Trophoblast cell (in vitro differentiated cells and primary cell): ENCODE data around the gene KANSL1.
A peak's percentile ranks its signal among the peaks of the same experiment; 100 is the strongest.
"Not testable (repeated sequence)": the region's sequence is repeated elsewhere in the genome, so short reads cannot be mapped to it uniquely, and the experiment has no call there.

Source experiments
- DNase-seq, 2 donors: peaks; one replicate each; pipeline ENCODE4 v3.0.0-alpha.2; 2016
- H2AFZ ChIP-seq: 2 replicates; pipeline ENCODE4 v1.6.1; 2013; ENCODE audit warnings: low read length, moderate library complexity, mild to moderate bottlenecking; ENCODE audit not compliant: insufficient read depth, poor library complexity
- H2AK5ac ChIP-seq: 2 replicates; pipeline ENCODE4 v1.6.1; 2013; ENCODE audit warnings: mild to moderate bottlenecking, low read length
- H2BK120ac ChIP-seq: 2 replicates; pipeline ENCODE4 v1.6.1; 2013; ENCODE audit warnings: low read length, mild to moderate bottlenecking, moderate library complexity; ENCODE audit not compliant: insufficient read depth, poor library complexity
- H2BK12ac ChIP-seq: 2 replicates; pipeline ENCODE4 v1.6.1; 2013; ENCODE audit warnings: mild to moderate bottlenecking, low read length, moderate library complexity
- H2BK5ac ChIP-seq: 2 replicates; pipeline ENCODE4 v1.6.1; 2013; ENCODE audit warnings: low read length, low read depth, moderate library complexity, mild to moderate bottlenecking; ENCODE audit not compliant: poor library complexity
- H3K14ac ChIP-seq: 2 replicates; pipeline ENCODE4 v1.6.1; 2013; ENCODE audit warnings: mild to moderate bottlenecking, low read length
- H3K18ac ChIP-seq: 2 replicates; pipeline ENCODE4 v1.6.1; 2013; ENCODE audit warnings: mild to moderate bottlenecking, low read length
- H3K23ac ChIP-seq: 2 replicates; pipeline ENCODE4 v1.6.1; 2013; ENCODE audit warnings: low read length
- H3K27ac ChIP-seq: 2 replicates; pipeline ENCODE4 v1.5.1; 2013; ENCODE audit warnings: low read depth, mild to moderate bottlenecking, inconsistent platforms, low read length, moderate library complexity
- H3K27me3 ChIP-seq: 2 replicates; pipeline ENCODE4 v1.6.1; 2013; ENCODE audit warnings: inconsistent platforms, mild to moderate bottlenecking, low read length, moderate library complexity; ENCODE audit not compliant: insufficient read depth
- H3K36me3 ChIP-seq, 2 experiments: 1 replicate in 1 of 2; 2 replicates in 1 of 2; pipeline ENCODE4 v1.6.1; 2013; ENCODE audit warnings: low read length in 2 of 2, mild to moderate bottlenecking in 2 of 2, moderate library complexity in 1 of 2; ENCODE audit not compliant: insufficient read depth in 2 of 2, control insufficient read depth in 1 of 2
- H3K4ac ChIP-seq: 2 replicates; pipeline ENCODE4 v1.6.1; 2013; ENCODE audit warnings: low read depth, mild to moderate bottlenecking, low read length, moderate library complexity
- H3K4me1 ChIP-seq, 2 experiments: 1 replicate in 1 of 2; 2 replicates in 1 of 2; pipeline ENCODE4 v1.6.1; 2013; ENCODE audit warnings: low read length in 2 of 2, mild to moderate bottlenecking in 2 of 2, moderate library complexity in 1 of 2; ENCODE audit not compliant: insufficient read depth in 2 of 2, control insufficient read depth in 1 of 2
- H3K4me2 ChIP-seq: 2 replicates; pipeline ENCODE4 v1.6.1; 2013; ENCODE audit warnings: inconsistent platforms, mild to moderate bottlenecking, low read length, moderate library complexity
- H3K4me3 ChIP-seq: 2 replicates; pipeline ENCODE4 v1.5.1; 2013; ENCODE audit warnings: mild to moderate bottlenecking, low read depth, low read length, inconsistent platforms
- H3K79me1 ChIP-seq: one replicate; pipeline ENCODE4 v1.6.1; 2013; ENCODE audit warnings: low read length
- H3K79me2 ChIP-seq: 2 replicates; pipeline ENCODE4 v1.6.1; 2013; ENCODE audit warnings: low read length, mild to moderate bottlenecking; ENCODE audit not compliant: control insufficient read depth, insufficient read depth, poor library complexity
- H3K9ac ChIP-seq: 2 replicates; pipeline ENCODE4 v1.6.1; 2013; ENCODE audit warnings: mild to moderate bottlenecking, low read length
- H3K9me3 ChIP-seq: 2 replicates; pipeline ENCODE4 v1.6.1; 2013; ENCODE audit warnings: low read depth, mild to moderate bottlenecking, control low read depth, inconsistent platforms, low read length; ENCODE audit not compliant: insufficient read depth
- H4K12ac ChIP-seq: 2 replicates; pipeline ENCODE4 v1.6.1; 2013; ENCODE audit warnings: low read depth, mild to moderate bottlenecking, low read length, moderate library complexity
- H4K8ac ChIP-seq: 2 replicates; pipeline ENCODE4 v1.6.1; 2013; ENCODE audit warnings: low read depth, mild to moderate bottlenecking, low read length, moderate library complexity
- H4K91ac ChIP-seq: one replicate; pipeline ENCODE4 v1.6.1; 2013; ENCODE audit warnings: low read depth, mild to moderate bottlenecking, low read length, moderate library complexity
- WGBS: extraction: QIAGEN DNeasy Blood & Tissue Kit; methylation state at CpG from one replicate; pipeline ENCODE4 v1.1.7; 2013; ENCODE audit warnings: missing lambda C conversion rate; ENCODE audit not compliant: insufficient read length, insufficient coverage; ENCODE audit errors: extremely low coverage; 5-methylcytosine and 5-hydroxymethylcytosine counted together

Gene KANSL1

GRCh38 chr17:46111236-46111635 lies 82.0 kb downstream of the KANSL1 start:
- not testable (repeated sequence) for H3K27ac ChIP-seq, H4K91ac ChIP-seq, H3K4me1 ChIP-seq, H2BK120ac ChIP-seq, H2BK12ac ChIP-seq, H4K8ac ChIP-seq, H2AFZ ChIP-seq, H2BK5ac ChIP-seq, H3K9ac ChIP-seq, H3K36me3 ChIP-seq, H3K27me3 ChIP-seq, H2AK5ac ChIP-seq, DNase-seq, H3K79me1 ChIP-seq, H3K18ac ChIP-seq, H4K12ac ChIP-seq, H3K14ac ChIP-seq, H3K23ac ChIP-seq, H3K4me3 ChIP-seq, H3K9me3 ChIP-seq, H3K4me2 ChIP-seq
- H3K79me2 ChIP-seq, result peaks cover 15% of the 10 kb centered on the region
- WGBS, result no CpG with 5 or more reads among the region's 11 CpGs
- peak overlapping the region; percentile 61 for H3K4ac ChIP-seq

- no CpG with 5 or more reads among the region's 1 CpG for whole genome bisulfite sequencing
- H4K12ac ChIP-seq, result no peak overlapping the region
Observed at GRCh38 chr17:46110219-46110618, 83.0 kb downstream of the KANSL1 start.

GRCh38 chr17:46109603-46110189 lies 83.5 kb downstream of the KANSL1 start:
- no peak overlapping the region for H4K12ac ChIP-seq
- H3K4me2 ChIP-seq, result no peak overlapping the region
- no peak overlapping the region for H3K4me3 ChIP-seq
- no peaks in the 10 kb centered on the region for H3K27me3 ChIP-seq
- H3K79me1 ChIP-seq, result no peaks in the 10 kb centered on the region
- peak overlapping the region; percentile 57 for H3K4ac ChIP-seq
- H2BK12ac ChIP-seq, result no peak overlapping the region
- H3K36me3 ChIP-seq, result no peaks in the 10 kb centered on the region
- H3K4me1 ChIP-seq, result peaks cover 0 to 5% of the 10 kb centered on the region in 2 experiments
- no peaks in the 10 kb centered on the region for H3K9me3 ChIP-seq
- no peak overlapping the region for H3K23ac ChIP-seq
- no peak overlapping the region for H4K91ac ChIP-seq
- H2BK120ac ChIP-seq, result no peak overlapping the region
- no peak overlapping the region for H3K14ac ChIP-seq
- peaks cover 13% of the 10 kb centered on the region for H3K79me2 ChIP-seq
- no peak overlapping the region for H3K27ac ChIP-seq
- no peak overlapping the region for H4K8ac ChIP-seq
- no peak overlapping the region for H3K18ac ChIP-seq
- no CpG with 5 or more reads among the region's 2 CpGs for WGBS
- H2AFZ ChIP-seq, result no peak overlapping the region
- no peak for DNase-seq
- H3K9ac ChIP-seq, result no peak overlapping the region
- H2BK5ac ChIP-seq, result no peak overlapping the region
- H2AK5ac ChIP-seq, result no peak overlapping the region

More at GRCh38 chr17:46110219-46110618, 83.0 kb downstream of the KANSL1 start:
- peaks cover 15% of the 10 kb centered on the region for H3K79me2 ChIP-seq
- no peak overlapping the region for H2AK5ac ChIP-seq
- H4K91ac ChIP-seq, result no peak overlapping the region
- peaks cover 0 to 5% of the 10 kb centered on the region in 2 experiments for H3K4me1 ChIP-seq
- H3K18ac ChIP-seq, result no peak overlapping the region
- peak overlapping the region; percentile 75 for H3K4ac ChIP-seq
- no peak overlapping the region for H3K27ac ChIP-seq
- no peak overlapping the region for H2AFZ ChIP-seq
- H3K79me1 ChIP-seq, result no peaks in the 10 kb centered on the region
- no peak overlapping the region for H3K4me2 ChIP-seq
- no peak overlapping the region for H2BK5ac ChIP-seq
- H3K14ac ChIP-seq, result no peak overlapping the region
- H3K9ac ChIP-seq, result no peak overlapping the region
- H3K9me3 ChIP-seq, result no peaks in the 10 kb centered on the region
- H3K23ac ChIP-seq, result no peak overlapping the region
- no peak for DNase-seq
- no peaks in the 10 kb centered on the region for H3K36me3 ChIP-seq
- H3K27me3 ChIP-seq, result no peaks in the 10 kb centered on the region
- no peak overlapping the region for H4K8ac ChIP-seq
- no peak overlapping the region for H2BK120ac ChIP-seq
- no peak overlapping the region for H2BK12ac ChIP-seq
- H3K4me3 ChIP-seq, result no peak overlapping the region

- H3K4me1 ChIP-seq, result peaks cover 0 to 6% of the 10 kb centered on the region in 2 experiments
- WGBS, result no CpG with 5 or more reads among the region's 4 CpGs
Observed at GRCh38 chr17:46108550-46109110, 84.6 kb downstream of the KANSL1 start.

More at GRCh38 chr17:46108550-46109110, 84.6 kb downstream of the KANSL1 start:
- H3K4ac ChIP-seq, result peak overlapping the region; percentile 80
- no peak overlapping the region for H4K8ac ChIP-seq
- H2AFZ ChIP-seq, result no peak overlapping the region
- H3K9me3 ChIP-seq, result no peaks in the 10 kb centered on the region
- peaks cover 11% of the 10 kb centered on the region for H3K79me2 ChIP-seq
- no peak overlapping the region for H4K91ac ChIP-seq
- H3K27me3 ChIP-seq, result no peaks in the 10 kb centered on the region
- H3K23ac ChIP-seq, result no peak overlapping the region
- H3K4me2 ChIP-seq, result no peak overlapping the region
- no peak overlapping the region for H2BK120ac ChIP-seq
- peak in 1 of 2 donors; percentile 36 for DNase-seq
- no peaks in the 10 kb centered on the region for H3K79me1 ChIP-seq
- no peak overlapping the region for H3K27ac ChIP-seq
- no peak overlapping the region for H2BK5ac ChIP-seq
- no peaks in the 10 kb centered on the region for H3K36me3 ChIP-seq
- no peak overlapping the region for H3K18ac ChIP-seq
- no peak overlapping the region for H2AK5ac ChIP-seq
- H3K9ac ChIP-seq, result no peak overlapping the region
- no peak overlapping the region for H3K4me3 ChIP-seq
- no peak overlapping the region for H2BK12ac ChIP-seq
- no peak overlapping the region for H3K14ac ChIP-seq
- no peak overlapping the region for H4K12ac ChIP-seq
